Stimulated activated CD8-positive, alpha-beta memory T cell treated with anti-CD3 and anti-CD28 coated beads, Interleukin-7, amount 100 ng/mL, for 24 hours (primary cell): ENCODE data around the gene ATP9A.
"Not testable (repeated sequence)": the region's sequence is repeated elsewhere in the genome, so short reads cannot be mapped to it uniquely, and the experiment has no call there.

Experiments used
- DNase-seq: peaks from one replicate; pipeline ENCODE4 v3.0.0-alpha.2; 2020; ENCODE audit warnings: low read depth

Gene ATP9A

GRCh38 chr20:51691703-51692102 is 76.5 kb downstream of the ATP9A start:
- DNase-seq = no peak

DNA sequence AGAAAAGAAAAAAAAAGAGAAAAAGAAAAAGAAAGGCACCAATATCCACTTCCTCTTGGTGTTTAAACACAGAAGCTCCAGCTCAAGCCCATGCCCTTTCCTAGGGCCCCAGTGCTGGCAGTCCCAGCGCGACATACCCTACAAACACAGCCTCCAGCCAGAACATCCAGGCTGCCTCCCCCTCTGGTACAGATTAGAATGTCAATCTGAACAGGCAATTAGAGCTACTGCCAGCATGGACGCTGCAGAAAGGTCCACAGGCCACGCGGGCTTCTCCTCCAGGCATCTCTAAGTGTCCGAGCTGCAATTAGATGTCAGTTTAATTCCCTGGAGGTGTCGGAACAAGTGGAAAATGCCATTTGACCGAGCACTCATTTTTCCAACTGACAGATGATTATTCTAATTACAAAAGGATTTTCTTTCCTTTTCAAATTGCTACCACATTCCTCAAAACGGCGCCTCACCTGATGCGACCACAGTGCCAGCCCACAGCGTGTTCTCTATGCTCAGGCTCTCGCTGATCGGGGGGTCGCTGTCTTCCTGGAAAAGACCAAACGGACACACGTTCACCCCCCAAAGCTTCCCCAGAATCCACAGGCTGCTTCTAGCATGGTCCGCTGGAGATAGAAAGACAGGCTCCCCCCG is 79.5 kb downstream of the ATP9A start:
- DNase-seq = no peak

- DNase-seq = no peak
Measured at GRCh38 chr20:51687630-51688029, 80.6 kb downstream of the ATP9A start.

- DNase-seq = no peak
Measured at GRCh38 chr20:51687108-51687507, 81.1 kb downstream of the ATP9A start.

DNA sequence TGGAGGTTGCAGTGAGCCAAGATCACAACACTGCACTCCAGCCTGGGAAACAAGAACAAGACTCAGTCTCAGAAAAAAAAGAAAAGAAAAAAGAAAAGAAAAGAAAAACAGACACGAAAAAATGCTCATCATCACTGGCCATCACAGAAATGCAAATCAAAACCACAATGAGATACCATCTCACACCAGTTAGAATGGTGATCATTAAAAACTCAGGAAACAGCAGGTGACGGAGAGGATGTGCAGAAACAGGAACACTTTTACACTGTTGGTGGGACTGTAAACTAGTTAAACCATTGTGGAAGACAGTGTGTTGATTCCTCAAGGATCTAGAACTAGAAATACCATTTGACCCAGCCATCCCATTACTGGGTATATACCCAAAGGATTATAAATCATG is 82.7 kb downstream of the ATP9A start:
- not testable (repeated sequence) for DNase-seq

GRCh38 chr20:51680067-51680749 is 88.0 kb downstream of the ATP9A start:
- DNase-seq = no peak

- DNase-seq = no peak
Measured at GRCh38 chr20:51679254-51679921, 88.8 kb downstream of the ATP9A start.

GRCh38 chr20:51678026-51678697 is 90.0 kb downstream of the ATP9A start:
- DNase-seq = no peak

GRCh38 chr20:51668947-51669346 is 99.2 kb downstream of the ATP9A start:
- no peak for DNase-seq

DNA sequence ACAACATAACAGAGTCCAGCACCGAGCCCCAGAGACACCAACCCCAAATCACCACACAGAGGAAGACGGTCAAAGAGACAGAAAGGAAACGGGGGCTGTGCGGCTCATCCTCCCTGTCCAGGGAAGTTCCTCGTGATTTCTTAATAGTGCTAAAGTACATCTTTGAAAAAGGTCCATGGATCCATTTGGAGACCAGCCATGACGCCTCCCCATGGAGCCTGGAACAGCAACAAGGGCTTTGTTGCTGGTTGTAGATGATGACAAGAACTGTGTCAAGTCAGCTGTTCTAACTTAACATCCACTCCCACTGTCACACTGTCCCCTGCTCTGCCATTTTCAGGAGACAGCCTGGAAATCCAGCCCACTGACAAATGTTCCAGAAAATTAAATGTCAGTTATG is 99.7 kb downstream of the ATP9A start:
- no peak for DNase-seq

GRCh38 chr20:51667491-51667890 is 100.7 kb downstream of the ATP9A start:
- DNase-seq = no peak

GRCh38 chr20:51667002-51667408 is 101.2 kb downstream of the ATP9A start:
- no peak for DNase-seq

- DNase-seq = no peak
Measured at GRCh38 chr20:51666126-51666525, 102.1 kb downstream of the ATP9A start.

- no peak for DNase-seq
Measured at GRCh38 chr20:51665543-51666118, 102.6 kb downstream of the ATP9A start.

- DNase-seq = peak; percentile 6
Measured at GRCh38 chr20:51661609-51662178, 106.5 kb downstream of the ATP9A start.

GRCh38 chr20:51660672-51661608 is 107.2 kb downstream of the ATP9A start:
- no peak for DNase-seq

GRCh38 chr20:51659491-51660050 is 108.6 kb downstream of the ATP9A start:
- no peak for DNase-seq

- no peak for DNase-seq
Measured at GRCh38 chr20:51656726-51657260, 111.4 kb downstream of the ATP9A start.

GRCh38 chr20:51656089-51656488 is 112.1 kb downstream of the ATP9A start:
- DNase-seq = not testable (repeated sequence)

GRCh38 chr20:51654495-51654894 is 113.7 kb downstream of the ATP9A start:
- DNase-seq = no peak
